ENCODE measurements around the gene TNFRSF9.
A peak's percentile ranks its signal among the peaks of the same experiment; 100 is the strongest.
"Not testable (repeated sequence)": the region's sequence is repeated elsewhere in the genome, so short reads cannot be mapped to it uniquely, and the experiment has no call there.

Gene TNFRSF9

DNA sequence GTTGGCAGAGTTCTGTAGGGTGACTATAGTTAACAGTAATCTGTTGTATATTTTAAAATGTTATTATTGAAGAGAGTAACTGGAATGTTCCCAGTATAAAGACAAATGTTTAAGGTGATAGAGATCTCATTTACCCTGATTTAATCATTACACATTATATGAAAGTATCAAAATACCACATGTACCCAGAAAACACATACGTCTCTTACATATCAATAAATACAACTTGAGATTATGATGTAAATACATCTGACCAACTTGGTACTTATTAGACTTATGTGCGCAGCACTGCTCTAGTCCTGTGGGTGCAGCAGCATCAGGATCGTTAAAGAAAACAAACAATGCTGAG lies 20.2 kb upstream of the TNFRSF9 start:
- no peak for DNase-seq

DNA sequence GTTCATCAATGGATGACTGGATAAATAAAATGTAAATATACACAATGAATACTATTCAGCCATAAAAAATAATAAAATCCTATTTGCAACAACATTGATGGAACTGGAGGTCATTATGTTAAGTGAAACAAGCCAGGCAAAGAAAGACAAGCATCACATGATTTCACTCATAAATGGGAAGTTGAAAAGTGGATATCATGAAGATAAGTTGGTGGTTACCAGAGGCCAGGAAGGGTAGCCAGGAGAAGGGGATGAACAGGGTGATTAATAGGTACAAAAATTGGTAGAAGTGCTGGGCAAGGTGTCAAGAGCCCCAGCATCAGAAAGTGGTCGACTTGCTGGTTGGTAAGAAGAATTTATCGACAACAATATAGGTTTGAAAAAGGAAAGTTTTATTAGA lies 19.5 kb upstream of the TNFRSF9 start:
- no peak for DNase-seq

DNA sequence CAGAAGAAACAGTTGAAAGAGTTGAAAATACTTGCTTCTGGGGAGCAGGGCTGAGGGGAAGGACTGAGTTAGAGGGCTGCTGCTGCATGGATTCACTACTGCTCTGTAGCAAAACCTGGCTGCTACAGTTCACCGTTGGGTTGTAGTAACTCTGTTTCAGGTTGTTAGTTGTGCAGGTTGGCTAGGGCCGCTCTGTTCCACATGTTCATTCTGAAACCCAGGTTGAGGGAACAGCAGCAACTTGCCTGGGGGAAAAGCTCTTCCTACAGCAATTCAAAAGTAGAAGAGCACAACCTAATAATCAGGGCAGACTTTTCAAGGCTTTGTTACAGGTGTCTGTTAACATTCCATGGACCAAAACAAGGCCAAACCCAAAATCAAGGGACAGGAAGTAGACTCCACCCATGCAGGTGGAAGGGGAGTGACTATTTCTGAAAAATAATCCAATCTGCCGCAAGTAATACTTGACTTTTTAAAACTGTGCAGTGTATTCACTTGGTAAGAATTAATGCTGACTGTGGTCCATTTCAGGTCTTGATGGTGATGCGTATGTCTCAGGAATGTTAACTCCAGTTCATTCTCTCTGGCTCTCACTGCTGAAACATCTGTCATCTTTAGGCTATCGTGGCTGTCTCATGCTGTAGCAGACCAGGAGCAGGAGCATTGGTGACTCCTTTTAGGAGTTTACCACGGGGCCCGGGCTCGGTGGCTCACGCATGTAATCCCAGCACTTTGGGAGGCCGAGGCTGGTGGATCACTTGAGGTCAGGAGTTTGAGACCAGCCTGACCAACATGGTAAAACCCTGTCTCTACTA lies 15.8 kb upstream of the TNFRSF9 start:
- no peak for DNase-seq

DNA sequence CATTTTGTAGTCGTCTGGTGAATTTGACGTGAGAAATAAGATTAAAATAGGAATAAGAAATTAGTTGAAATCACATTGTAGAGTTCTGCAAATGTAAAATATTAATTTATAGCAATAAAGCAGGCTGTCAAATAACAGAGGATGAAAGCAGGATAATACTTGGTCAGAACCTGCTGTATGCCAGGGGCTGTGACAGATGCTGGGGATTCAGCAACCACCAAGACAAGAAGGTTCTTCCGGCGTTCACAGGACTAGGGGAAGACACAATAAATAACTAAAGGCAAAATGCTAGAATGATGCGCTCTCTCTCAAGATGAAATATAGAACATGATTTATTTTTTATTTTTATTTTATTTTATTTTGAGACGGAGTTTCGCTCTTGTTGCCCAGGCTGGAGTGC lies 14.0 kb upstream of the TNFRSF9 start:
- DNase-seq: no peak

DNA sequence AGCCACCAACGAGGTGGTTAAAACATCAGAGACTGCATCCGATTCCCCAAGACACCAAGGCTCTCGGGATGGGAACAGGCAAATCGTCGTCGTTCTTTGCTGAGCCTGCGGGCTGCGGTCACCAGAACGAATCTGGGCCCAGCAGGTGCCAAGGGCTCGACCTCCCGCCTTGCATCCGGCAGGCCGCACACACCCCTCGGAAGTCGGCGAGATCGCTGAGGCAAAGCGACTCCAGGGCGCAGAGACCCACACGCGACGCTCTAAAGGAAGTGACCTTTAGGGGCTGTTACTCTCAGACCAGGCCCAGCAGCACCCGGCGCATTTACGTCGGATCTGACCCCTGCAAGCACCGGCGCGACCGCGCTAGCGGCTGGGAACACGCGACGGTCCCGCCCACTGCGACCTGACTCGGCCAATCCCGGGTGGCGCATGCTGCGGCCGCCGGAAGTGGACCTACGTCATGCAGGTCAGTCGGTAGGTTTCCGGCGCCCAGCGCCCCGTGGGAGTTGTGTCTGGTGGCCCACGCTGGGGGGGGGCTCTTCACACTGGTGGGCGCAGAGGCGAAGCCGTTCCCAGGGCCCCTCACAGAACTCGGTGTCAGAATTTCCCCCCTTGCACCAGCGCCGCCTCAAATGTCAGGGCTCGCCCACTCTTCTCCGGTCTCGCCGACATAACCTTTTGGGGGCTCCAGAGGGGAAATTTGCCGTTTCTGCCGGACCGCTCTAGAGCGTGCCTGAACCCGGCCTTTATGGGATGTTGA lies 13.4 kb upstream of the TNFRSF9 start:
- peak; percentile 85 for DNase-seq

DNA sequence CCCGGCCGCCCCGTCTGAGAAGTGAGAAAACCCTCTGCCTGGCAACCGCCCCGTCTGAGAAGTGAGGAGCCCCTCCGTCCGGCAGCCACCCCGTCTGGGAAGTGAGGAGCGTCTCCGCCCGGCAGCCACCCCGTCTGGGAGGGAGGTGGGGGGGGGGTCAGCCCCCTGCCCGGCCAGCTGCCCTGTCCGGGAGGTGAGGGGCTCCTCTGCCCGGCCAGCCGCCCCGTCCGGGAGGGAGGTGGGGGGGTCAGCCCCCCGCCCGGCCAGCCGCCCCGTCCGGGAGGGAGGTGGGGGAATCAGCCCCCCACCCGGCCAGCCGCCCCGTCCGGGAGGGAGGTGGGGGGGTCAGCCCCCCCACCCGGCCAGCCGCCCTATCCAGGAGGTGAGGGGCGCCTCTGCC lies 12.2 kb upstream of the TNFRSF9 start:
- not testable (repeated sequence) for DNase-seq

DNA sequence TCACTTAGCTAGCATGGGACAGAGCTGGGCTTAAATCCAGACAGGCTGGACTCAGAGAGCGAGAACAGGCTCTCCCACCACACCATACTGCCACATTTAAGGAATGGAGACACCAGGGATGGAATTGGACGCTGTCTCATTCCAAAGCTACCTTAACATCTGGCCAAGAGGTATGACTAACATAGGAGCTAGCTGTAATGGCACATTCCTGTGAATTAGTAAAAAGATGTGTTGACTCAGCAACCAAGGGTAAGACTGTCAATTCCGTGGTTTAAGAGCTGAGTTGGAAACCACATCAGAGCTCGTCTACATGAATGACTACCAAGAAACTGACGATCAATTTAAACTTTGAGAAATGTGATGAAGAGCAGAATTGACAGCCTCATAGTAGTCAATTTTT lies 8.3 kb upstream of the TNFRSF9 start:
- peak; percentile 58 for DNase-seq

DNA sequence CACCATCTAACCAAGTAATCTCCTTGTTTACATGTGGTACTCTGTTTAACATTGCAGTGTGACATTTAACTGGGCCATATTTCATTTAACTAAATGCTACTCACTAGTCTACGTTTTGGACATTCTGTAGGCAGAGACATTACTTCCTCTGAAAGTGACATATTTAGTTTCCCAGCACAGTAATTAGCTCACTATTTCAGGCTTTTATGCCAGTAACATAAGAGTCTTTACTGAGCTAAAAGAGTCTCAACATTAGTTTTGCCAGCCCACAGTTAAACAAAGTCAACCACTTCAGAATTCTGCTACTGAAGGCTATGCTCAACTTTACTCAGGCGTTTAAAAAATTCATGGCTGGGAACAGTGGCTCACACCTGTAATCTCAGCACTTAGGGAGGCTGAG lies 2.6 kb upstream of the TNFRSF9 start:
- no peak for DNase-seq

DNA sequence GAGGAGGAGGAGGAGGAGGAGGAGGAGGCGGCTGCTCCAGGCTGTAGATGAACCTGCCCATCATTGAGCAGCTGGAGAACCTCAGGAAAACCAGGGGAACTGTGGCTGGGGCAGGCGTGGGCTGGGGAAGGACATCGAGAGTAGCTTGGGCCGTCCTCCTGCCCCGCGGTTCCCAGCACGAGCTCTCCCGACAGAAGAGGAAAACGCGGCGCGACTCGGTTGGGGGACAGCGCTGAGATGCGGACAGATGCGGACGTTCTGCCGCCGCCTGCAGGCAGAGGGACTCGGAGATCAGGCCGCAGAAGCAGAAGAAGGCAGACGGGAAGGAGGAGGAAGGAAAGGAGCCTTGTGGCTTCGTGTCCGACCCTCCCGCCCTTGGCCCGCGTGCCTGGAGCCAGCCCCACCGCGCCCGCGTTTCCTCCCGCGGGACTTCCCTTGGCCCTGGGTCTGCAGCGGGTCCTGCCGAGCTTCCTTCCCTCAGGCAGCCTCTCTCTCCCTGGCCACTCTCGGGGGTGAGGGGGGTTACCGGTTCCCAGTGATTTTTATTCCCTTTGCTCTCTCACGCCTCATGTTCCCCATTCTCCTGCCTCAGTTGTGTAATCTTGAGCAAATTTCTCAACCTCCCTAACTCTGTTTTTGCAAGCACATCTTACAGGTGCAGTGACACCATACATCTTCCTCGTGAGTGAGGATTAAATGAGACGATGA lies 1.7 kb upstream of the TNFRSF9 start:
- DNase-seq: peak; percentile 30

DNA sequence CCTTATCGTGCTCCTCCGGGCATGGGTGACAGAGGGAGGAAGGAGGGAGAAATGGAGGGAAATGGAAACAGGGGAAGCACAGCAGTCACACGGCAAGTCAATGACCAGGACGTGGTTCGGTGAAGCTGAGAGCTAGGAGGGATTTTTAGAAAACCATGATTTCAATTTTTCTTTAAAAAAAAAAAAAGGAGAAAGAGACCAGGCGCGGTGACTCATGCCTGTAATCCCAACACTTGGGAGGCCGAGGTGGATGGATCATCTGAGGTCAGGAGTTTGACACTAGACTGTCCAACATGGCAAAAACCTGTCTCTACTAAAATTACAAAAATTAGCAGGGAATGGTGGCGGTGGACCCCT lies 776 bp upstream of the TNFRSF9 start:
- DNase-seq: no peak

DNA sequence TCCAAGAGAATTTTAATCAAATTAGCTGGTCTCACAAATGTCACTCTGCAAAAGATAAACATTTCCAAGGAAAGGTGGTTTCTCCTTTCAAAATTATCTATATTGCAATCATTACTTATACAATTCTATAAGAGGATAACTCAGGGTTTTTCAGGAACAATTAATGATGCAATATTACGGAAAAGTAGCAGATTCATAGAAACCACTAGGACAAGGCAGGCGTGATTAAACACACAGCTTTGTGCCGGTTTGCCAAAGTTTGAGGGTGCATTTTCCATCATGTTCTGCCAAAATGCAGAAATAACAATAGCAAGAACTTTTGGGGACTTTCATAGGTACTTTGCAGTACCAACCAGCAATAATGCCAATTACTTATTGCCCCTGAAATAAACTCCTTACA lies 605 bp downstream of the TNFRSF9 start:
- no peak for DNase-seq

DNA sequence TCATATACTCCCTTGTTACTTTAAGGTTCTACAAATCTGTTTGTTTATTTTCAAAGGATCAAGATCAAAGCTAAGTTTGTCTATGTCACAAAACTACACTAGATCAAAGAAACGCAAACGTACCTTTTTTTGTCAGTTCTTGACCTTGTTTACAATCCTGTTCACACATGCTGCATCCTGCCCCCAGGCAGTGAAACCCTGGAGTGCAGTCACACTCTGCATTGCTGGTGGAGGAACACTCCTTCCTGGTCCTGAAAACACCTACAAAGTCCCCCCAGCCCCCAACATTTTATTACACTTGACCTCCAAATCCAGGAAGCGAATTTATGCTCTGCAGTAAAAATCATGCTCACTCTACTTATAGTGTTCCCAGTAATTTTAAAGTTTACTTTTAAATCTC lies 2.6 kb downstream of the TNFRSF9 start:
- no peak for DNase-seq

DNA sequence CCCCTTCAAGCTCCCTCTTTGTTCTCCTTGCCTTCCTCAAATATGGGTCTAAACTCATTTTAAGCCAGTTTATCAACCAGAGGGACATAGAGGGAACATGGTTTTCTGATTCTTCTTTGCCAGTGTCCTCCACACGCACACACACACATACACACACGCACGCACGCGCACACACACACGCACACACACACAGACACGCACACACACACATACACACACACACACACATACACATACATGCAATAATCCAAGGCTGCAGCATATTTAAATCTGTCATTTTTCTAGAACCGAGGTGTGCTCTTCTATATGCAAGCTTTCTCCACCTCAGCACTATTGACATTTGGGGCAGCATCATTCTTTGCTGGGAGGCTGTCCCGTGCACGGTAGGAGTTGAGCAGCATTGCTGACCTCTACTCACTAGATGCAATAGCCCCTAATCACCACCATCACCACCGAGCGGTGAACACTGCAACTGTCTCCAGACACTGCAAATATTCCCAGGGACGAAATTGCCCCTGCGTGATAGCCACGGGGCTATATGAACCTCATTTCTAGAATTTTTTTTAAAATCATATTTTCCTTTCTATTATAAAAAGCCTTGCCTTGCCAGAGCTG lies 8.0 kb downstream of the TNFRSF9 start:
- no peak for DNase-seq

DNA sequence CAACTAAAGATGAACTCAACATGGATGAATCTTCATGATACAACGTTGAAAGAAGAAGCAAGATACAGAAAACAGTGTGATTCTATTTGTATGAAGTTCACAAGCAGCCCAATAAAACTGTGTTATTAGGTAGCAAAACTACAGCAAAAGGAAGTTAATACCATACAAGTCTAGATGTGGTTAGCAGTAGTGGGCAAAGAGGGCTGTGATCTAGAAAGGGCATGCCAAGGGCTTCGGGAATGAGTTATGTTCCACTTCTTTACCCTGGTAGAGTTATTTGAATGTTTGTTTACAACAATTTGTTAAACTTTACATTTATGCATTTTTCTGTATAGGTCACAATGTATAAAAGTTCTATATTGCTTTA lies 9.2 kb downstream of the TNFRSF9 start:
- no peak for DNase-seq

DNA sequence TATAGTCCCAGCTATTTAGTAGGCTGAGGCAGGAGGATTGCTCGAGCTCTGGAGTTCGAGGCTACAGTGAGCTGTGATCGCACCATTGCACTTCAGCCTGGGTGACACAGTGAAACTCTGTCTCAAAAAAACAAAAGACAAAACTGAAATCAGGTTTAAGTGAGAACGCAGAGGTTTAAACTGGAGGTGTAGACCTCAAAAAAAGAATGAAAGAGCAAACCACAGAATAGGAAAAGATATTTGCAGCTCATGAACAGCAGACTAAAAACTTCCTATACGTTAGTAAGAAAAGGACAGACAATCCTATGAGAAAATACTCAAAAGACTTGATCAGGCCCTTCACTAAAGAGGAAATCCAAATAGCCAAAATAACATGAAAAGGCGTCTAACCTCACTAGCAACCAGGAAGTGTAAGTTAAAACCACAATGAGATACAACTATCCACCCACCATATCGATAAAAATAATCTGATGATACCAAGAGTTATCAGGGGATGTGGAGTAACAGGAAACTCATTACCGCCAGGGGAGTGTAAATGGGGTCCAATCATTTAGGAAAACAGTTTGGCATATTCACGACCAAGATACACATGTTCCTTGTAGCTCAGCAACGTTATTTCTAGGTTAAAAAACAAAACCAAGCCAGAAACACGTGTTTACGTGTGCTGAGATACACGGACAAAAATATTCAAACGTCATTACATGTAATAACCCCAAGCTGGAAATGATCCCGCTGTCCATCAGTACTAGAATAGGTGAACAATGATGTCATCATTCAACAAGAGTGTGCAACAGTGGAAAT lies 9.8 kb downstream of the TNFRSF9 start:
- no peak for DNase-seq

DNA sequence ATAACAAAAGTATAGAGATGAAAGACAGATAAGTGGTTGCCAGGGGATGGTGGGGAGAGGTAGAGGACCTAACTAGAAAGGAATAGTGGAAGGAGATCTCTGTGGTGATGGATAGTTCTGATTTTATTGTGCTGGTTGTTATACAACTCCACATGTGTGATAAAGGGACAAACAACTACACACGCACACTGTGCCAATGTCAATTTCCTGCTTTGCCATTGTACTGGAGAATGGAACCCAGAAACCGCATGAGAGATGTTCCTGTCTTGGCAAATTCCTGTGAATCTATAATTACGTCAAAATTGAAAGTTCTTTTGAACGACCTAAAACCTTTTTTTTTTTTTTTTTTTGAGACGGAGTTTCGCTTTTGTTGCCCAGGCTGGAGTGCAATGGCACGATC lies 11.0 kb downstream of the TNFRSF9 start:
- no peak for DNase-seq

DNA sequence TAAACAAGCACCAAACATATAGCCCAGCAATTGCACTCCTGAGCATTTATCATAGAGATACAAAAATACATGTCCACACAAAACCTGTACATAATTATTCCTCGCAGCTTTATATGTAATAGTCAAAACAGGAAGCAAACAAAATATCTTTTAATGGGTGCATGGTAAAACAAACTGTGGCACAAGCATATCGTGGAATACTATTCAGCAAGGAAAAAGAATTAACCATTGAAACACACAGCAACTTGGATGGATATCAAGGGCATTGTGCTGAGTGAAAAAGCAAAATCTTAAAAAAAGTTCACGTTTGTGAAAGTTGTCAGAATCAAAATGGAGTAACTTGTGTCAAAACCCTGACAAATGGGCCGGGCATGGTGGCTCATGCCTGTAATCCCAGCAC lies 12.4 kb downstream of the TNFRSF9 start:
- DNase-seq: no peak

DNA sequence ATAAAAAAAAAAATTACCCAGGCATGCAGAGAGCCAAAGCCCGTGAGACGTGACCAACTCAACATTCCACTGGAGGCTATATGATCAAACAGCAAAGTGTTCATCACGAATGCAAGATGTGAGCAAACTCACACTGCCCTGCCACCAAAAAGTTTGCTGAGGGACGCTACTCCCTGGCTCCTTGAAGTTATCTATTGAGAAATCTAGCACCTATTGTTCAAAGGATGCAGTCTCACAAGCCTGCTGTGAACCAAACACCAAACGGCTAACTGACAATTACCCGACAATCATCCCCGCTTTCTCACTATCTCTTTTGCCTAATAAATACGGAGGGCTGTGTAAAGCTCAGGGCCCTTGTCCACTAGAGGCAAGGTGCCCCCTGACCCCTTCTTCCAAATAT lies 13.6 kb downstream of the TNFRSF9 start:
- DNase-seq: not testable (repeated sequence)

DNA sequence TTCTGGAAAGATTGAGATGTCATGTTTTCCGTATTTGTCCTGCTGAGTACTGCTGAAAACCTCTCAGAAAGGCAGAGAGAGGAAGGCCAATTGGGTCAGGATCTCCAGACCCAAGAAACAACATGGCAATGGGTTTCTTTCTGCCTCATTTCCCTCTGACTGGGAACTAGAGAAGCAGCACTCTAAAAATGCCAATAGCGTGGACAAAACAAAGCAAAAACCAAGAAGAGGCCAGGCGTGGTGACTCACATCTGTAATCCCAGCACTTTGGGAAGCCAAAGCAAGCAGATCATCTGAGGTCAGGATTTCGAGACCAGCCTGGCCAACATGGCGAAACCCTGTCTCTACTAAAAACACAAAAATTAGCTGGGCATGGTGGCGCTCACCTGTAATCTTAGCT lies 18.3 kb downstream of the TNFRSF9 start:
- DNase-seq: no peak

DNA sequence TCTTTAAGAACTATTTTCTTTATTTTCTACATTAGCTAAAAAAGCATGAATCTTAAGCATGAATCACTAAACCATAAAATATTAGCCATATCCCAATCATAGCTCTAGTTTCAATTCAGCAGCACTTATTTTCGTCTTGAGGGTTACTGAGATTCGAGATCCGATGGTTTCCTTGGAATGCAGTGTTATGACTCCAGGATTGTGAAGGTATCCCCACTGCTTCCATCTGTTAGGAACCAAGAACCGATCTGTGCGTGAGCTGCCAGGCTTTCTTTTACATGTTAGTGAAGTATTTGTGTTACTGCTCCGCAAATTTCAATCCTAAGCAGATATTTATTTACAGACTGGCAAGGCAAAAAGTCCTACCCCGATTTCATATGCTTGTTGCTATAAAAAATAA lies 18.8 kb downstream of the TNFRSF9 start:
- DNase-seq: no peak

DNA sequence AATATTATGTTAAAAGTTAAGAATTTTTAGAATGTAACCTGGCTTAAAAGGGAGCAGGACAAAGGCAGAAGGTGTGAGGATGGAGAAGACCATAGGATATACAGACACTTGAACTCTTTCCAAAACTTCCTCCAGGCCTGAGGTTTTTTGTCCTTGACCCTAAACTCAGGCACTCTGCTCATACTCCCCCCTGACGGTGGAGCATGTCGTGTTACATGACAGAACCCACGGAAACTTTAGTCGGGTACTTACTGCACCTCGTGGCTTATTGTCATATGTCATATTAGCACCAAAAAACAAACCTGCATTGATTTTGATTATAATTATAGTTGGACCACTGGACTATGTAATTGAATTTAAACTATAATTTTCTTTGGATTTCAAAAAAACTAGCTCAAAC lies 20.8 kb downstream of the TNFRSF9 start:
- no peak for DNase-seq

DNA sequence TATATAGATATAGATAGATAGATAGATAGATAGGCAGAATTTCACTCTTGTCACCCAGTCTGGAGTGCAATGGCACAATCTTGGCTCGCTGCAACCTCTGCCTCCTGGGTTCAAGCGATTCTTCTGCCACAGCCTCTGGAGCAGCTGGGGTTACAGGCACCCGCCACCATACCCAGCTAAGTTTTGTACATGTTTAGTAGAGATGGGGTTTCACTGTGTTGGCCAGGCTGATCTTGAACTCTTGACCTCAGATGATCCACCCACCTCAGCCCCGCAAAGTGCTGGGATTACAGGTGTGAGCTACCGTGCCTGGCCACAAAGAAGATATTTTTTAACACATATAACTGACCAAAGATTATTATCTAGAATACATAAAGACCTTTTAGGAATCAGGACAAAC lies 22.7 kb downstream of the TNFRSF9 start:
- DNase-seq: not testable (repeated sequence)

DNA sequence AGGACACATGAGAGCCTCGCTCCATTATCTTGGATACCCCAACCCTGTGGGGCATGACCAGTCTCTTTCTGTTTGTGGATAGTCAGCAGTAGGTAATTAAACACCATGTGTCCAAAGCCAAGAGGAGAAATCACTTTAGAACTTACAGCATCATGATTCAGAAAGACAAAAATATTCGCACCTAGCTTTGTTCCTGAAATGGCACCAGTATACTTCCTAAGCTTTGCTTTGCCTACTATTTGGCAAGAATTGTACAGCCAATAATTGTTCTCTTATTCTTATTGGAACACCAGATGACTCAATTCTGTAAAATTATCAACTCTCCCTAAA lies 24.2 kb downstream of the TNFRSF9 start:
- DNase-seq: no peak

Data from stimulated activated CD4-positive, alpha-beta T cell treated with anti-CD3 and anti-CD28 coated beads, Interleukin-4, amount 100 ng/mL, for 24 hours (primary cell).